Neural progenitor cell (in vitro differentiated cells): Measurements from ENCODE around the gene SLC39A3.

ENCODE experiments used
- EZH2 ChIP-seq: fragments of 200-600 bp; sonication (generic); IDR thresholded peaks from 2 replicates; pipeline ENCODE4 v1.6.1; 2017; ENCODE audit warnings: antibody characterized with exemption, mild to moderate bottlenecking, moderate library complexity
- TF ChIP-seq, protein P1 (sequence below): fragments of 200-600 bp; sonication (generic); IDR thresholded peaks from 2 replicates; pipeline ENCODE4 v1.5.1; 2017; ENCODE audit warnings: antibody characterized with exemption, mild to moderate bottlenecking

DNA sequence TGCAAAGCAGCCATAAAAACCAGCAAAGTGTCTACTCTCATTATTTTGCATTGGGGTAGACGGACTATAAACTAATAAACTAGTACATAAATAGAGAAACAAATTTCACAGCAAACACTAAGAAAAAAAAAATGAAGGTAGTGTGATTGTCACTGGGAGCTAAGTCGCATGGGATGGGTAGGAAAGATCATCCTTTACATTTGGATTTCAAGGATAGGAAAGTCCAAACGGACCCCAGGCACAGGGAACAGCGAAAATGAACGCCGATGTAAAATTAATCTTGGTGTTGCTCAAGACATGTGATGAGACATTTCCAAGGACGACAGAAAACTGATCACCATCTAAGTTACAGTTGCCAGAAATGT, 43.9 kb upstream of the SLC39A3 start:
- no peak for TF ChIP-seq EZH2
- TF ChIP-seq, protein P1, sequence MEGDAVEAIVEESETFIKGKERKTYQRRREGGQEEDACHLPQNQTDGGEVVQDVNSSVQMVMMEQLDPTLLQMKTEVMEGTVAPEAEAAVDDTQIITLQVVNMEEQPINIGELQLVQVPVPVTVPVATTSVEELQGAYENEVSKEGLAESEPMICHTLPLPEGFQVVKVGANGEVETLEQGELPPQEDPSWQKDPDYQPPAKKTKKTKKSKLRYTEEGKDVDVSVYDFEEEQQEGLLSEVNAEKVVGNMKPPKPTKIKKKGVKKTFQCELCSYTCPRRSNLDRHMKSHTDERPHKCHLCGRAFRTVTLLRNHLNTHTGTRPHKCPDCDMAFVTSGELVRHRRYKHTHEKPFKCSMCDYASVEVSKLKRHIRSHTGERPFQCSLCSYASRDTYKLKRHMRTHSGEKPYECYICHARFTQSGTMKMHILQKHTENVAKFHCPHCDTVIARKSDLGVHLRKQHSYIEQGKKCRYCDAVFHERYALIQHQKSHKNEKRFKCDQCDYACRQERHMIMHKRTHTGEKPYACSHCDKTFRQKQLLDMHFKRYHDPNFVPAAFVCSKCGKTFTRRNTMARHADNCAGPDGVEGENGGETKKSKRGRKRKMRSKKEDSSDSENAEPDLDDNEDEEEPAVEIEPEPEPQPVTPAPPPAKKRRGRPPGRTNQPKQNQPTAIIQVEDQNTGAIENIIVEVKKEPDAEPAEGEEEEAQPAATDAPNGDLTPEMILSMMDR, result no peak
